ENCODE results near the gene DNAI1. TPM values are rescaled to one million over a fixed set of nuclear protein-coding genes. Genes with fewer than 3 reads are reported as not detected.

The DNAI1 gene
- total RNA-seq, 2 experiments from 2014 or later: not detected

DNA sequence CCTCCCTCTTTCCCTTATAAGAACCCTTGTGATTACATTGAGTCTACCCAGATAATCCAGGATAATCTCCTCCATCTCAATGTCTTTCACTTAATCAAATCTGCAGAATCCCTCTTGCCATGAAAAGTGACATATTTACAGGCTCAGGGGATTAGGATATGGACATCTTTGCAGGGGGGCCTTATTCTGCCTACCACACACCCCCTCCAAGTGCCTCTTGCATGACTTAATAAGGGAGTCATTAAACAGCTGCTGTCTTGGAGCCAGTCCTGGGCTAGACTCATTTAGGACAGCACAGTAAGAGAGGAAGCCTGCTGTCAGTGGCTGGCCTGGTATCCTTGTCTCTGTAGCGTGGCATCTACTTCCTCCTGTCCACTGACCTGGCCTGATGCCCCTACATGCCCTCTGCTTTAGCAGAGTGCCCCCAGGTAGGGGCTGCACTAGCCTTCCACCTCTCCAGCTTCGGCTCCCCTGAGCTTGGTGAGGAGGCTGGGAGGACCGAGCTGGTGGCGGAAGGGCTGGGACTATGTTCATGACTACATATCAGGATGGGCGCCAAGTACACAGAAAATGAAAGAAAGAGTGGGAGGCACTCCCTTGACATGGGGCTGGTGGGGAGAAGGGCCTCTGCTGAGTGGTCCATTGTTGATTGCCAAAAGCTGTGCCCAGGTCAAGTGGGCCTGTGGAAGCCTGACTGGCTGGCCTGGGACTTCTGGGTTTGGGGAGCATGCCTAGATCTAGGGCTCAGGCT lies 46.9 kb downstream of the DNAI1 start:
- CTCF ChIA-PET: interaction anchor here (0.7 kb wide), 1 partner anchor 43 kb away, joined by 3 read pairs; no protein-coding TSS in a partner anchor
- POLR2A ChIA-PET: no interaction called here

DNA sequence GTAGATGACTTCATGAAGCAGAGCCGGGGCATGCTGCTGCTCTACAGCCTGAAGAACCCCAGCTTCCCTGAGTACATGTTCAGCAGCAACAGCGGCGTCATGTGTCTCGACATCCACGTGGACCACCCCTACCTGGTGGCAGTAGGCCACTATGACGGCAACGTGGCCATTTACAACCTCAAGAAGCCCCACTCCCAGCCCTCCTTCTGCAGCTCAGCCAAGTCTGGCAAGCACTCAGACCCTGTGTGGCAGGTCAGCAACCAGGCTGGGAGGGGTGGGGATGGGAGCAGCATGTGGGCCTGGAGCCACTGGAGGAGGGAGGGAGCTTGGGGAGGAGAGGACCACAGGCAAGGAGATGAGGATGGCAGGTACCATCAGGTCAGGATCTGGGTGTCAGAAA lies 48.0 kb downstream of the DNAI1 start:
- POLR2A ChIA-PET: no interaction called here

DNA sequence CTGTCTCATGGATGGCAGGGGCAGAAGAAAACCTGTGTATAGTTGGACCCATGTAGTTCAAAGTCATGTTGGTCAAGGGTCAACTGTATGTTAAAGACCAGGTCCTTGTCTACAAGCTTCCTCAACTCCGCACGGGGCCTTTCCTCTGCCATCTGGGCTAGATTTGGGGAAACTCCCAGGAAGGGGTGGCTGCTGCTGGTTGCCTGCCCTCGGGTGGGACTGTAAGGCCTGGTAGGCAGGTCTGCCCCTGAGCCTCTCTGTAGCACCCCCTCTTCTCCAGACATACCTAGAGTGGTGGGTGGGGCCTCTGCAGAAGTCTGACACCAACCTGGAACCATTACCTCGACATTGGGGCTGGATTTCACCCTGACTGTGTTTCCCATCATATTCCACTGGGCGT lies 49.0 kb downstream of the DNAI1 start:
- ChIA-PET CTCF (interaction anchor here (1.5 kb wide), 1 partner anchor 104 kb away, joined by 3 read pairs; no protein-coding TSS in a partner anchor), POLR2A (no interaction called here)

More for the DNA sequence above, 48.0 kb downstream of the DNAI1 start:
- CTCF ChIA-PET: interaction anchor here (1.5 kb wide), 1 partner anchor 103 kb away, joined by 3 read pairs; no protein-coding TSS in a partner anchor

DNA sequence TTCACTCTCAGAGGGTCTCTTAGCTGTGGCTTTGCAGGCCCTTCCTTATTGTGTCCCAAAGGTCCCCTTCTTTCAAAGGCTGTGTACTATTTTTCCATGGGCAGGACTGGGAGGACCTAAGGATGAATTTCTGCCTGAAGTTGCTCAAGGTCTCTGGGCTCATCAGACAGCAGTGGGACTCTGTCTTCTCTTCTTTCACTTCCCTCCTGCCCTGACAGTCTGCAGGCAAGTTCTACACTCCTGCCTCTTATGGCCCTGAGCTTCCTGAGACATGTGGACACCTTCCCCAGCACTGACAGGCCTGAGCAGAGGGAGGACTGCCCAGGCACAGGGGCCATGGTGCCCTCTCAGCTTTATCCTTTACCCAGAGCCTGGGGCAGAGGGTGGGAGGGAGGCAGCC lies 49.4 kb downstream of the DNAI1 start:
- POLR2A ChIA-PET: no interaction called here
- CTCF ChIA-PET: no interaction called here

DNA sequence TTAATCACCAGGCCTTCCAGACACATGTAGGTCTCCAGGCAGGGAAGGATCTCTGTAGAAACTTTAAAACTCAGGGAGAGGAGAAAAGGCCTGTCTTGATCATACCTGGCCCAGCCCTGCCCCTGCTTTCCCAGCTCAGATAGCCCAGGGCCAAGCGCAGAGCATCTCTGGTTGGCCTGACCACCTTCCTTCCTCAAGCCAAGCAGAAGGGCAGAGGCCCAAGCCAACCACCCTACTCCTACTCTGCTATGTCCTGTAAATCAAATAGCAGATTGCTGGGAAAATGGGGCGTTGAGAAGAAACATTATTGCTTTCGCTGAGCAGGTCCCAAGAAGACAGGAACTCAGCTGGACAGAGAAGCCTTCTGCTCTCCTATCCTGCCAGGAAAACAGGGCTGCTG lies 49.9 kb downstream of the DNAI1 start:
- POLR2A ChIA-PET: no interaction called here
- CTCF ChIA-PET: no interaction called here

DNA sequence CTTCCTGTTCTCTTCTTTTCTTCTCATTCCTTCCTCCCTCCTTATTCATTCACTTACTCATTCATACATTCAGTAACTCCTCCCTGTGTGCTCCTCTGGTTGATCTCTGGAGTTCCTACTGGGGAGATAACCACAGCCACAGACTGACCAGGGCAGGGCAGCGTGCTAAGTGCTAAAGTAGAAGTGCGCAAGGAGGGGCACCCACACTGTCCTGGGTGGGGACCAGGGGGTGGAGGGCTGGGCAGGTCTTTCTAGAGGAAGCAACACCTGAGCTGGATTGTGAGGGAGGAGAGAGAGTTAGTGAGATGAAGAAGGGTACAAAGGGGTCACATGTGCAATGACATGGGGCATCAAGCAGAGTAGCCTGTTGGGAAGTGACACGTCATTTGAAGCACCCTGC lies 50.3 kb downstream of the DNAI1 start:
- ChIA-PET CTCF (no interaction called here), POLR2A (no interaction called here)

DNA sequence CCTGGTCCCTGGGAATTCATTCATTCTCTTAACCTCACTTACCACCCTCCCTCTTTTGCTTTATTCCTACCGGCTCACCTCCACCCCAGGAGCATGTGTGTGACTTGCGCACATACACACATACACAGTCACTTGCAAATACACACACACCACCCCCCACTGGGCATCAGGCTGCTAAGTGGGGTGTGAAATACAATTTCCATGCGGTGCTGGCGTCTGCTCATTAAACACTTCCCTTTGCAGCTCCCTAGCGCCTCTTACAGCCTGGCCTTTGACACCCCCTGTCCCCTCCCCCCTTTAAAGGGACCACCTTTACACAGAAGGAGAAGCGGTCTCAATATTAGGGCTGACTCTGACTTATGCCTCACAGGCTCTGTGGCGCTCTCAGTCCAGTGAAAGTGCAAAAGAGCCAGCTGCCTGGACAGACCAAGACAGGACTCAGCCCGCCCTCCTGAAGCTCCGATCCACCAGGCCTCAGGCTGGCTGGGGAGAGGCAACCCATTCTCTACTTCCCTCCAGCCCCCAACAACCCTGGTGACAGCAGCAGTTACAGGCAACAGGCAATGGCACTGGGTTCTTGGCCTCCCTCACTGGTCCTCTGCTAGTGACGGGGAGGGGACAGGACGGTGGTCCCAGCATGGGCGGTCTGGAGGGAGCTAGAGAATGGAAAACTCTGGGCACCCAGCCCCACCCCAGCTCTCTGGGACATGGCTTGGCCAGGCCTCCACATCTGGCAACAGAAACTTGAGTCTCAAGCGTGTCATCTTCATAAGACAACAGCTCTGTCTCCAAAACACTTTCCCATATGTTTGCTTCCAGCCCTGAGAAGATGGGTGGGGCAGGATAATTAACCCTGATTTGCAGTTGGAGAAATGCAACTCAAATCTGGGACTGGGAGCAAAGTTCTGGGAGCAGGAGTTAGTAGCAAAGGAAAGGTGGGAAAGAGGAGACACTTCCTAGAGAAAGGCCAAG lies 52.2 kb downstream of the DNAI1 start:
- ChIA-PET CTCF (interaction anchor here (0.7 to 1.0 kb wide), 3 partner anchors 10 to 81 kb away, joined by 3 to 4 read pairs (median 3); no protein-coding TSS in a partner anchor), POLR2A (no interaction called here)

DNA sequence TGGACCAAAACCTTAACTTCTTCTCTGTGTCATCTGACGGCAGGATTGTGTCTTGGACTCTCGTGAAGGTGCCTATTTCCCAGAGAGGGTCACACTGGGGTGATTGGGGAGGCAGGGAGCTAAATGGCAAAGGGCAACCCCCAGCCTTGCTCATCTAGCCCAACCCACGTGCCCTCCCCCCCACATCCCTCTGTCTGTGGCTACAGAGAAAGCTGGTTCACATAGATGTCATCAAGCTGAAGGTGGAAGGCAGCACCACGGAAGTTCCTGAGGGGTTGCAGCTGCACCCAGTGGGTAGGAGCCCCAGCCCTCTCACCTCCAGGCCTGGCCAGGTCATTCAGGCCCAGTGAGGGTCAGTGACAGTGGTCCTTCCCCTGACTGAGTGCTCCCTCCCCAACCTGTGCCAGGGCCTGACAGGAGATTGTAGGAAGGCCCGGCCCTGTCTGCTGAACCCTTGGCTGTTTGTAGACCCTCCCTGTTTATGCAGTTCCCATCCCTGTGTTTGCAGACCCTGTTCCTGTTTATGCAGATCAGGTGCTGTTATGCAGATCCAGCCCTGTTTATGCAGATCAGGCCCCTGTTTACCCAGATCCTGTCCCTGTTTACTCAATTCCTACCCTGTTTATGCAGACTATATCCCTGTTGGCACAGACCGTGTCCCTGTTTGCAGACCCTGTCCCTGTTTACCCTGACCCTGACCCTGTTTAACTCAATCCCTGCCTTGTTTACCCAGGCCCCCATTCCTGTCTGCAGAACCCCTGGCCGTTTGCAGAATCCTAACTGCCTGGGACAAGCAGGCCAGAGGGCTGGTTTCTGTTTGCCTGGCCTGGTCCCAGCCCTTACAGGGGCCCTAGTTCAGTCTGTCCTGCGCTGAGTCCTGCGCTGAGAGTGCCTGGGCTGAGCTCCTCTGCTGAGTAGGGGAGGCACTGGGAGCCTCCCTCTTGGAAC lies 53.8 kb downstream of the DNAI1 start:
- POLR2A ChIA-PET: no interaction called here
- CTCF ChIA-PET: interaction anchor here (0.9 to 1.0 kb wide), 2 partner anchors 13 kb away, joined by 3 to 4 read pairs; no protein-coding TSS in a partner anchor

DNA sequence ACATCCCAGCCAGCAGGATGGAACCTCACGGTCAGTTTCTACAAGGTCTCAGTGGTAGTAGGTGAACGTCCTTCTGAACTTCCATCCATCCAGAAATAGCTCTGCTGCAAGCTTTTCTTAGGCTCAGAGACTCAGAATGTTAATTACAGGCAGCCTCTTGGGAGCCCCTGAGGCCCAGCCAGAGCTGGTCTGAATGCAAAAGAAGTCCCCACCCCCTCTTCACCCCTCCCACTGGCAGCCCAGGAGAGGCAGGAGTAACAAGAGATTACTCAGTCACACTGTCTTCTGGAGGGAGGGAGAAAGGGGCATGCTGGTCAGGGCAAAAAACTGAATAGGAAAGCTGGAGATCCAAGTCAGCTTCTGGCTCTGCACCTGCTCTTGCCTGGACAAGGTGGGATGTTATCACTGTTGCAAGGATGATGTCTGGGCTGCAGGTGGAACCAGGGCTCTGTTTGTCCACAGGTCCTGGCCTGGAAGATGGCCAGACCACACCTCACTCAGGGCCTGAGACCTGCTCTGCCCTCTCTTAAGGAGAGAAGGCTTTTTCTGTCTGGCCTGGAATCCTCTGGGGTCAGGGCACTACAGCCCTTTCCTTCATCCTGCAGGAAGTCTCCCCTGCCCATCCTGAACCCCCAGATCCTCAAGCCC lies 55.1 kb downstream of the DNAI1 start:
- ChIA-PET CTCF (interaction anchor here (1.1 kb wide), 1 partner anchor 75 kb away, joined by 3 read pairs; no protein-coding TSS in a partner anchor), POLR2A (no interaction called here)

DNA sequence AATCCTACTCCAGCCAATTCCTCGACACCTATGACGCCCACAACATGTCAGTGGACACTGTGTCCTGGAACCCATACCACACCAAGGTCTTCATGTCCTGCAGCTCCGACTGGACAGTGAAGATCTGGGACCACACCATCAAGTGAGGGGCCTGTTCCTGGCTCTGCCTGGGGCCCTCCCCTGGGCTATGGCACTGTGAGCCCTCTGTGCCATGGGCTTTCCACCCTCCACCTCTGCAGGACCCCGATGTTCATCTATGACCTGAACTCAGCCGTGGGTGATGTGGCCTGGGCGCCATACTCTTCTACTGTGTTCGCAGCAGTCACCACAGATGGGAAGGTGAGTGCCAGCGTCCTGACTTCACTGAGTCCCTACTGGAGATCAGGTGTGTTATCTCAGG lies 55.8 kb downstream of the DNAI1 start:
- ChIA-PET CTCF (no interaction called here), POLR2A (no interaction called here)

DNA sequence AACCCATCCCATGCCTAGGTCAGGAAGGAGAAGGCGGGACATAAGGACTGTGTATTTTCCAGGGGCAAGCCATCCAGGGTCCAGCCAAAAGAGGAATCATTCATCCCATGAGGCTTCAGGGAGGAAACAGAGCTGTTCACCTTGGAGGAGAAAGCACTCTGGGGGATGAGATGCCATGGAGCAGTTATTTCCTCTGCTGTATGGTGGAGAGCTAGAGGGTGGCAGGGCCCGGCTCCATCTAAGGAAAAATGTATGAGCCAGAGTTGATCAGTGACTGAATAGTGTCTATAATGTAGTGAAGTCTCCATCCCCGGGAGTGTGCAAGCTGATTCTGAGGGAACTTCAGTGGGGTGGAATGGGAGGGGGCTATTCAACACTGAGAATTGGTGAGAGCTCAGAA lies 56.2 kb downstream of the DNAI1 start:
- POLR2A ChIA-PET: no interaction called here
- CTCF ChIA-PET: no interaction called here

DNA sequence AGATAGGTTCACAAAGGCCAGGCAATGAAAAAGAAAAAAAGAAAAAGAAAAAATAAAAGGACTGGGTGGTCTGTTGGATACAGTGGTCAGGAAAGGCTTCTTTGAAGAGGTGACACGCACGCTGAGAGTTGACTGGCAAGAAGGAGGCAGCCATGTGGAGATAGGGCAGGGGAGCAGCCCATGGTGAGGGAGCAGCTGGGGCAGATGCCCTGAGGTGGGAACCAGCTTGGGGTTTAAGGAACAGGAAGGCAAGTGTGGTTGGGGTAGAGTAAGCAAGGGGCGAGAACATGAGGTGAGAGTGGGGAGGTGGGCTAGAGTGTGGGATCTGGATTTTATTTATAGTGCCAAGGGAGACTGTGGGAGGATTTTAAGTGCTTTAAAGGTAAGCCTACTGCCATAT lies 57.4 kb downstream of the DNAI1 start:
- ChIA-PET CTCF (no interaction called here), POLR2A (no interaction called here)

DNA sequence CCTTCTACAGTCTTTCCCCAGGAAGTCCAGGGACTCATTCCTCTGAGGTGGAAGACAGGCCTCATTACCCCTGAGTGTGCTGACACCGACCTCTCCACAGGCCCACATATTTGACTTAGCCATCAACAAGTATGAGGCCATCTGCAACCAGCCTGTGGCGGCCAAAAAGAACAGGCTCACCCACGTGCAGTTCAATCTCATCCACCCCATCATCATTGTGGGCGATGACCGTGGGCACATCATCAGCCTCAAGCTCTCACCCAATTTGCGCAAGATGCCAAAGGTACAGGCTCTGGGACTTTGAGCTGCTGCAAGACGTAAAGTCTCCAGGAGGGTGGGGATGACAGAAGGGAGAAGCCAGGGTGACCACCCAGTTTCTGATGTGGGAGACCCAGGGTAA lies 58.6 kb downstream of the DNAI1 start:
- POLR2A ChIA-PET: no interaction called here
- CTCF ChIA-PET: no interaction called here

DNA sequence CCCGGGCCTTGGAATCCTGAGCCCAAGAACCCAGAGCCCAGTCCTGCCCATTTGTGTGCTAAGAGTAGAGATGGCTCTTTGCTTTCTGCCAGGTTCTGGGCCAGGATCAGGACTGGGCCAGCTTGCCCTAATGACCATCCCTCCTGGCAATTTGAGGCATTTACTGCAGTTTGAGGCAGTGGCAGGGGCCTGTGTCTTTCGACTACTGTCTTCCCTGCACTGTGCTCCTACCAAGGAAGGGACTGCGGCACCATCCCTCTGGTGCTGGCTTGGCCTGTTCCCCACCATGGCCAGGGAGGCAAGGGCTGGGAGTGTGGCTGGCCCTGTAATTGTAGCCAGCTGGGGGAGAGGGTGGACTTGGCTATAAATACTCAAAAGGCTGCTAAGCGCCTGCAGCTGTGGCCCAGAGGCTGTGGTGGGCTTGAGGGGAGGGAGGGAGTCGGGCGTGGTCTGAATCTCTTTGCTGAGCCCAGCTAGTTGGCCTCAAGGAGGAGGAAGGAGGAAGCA lies 59.6 kb downstream of the DNAI1 start:
- ChIA-PET POLR2A (no interaction called here), CTCF (no interaction called here)

DNA sequence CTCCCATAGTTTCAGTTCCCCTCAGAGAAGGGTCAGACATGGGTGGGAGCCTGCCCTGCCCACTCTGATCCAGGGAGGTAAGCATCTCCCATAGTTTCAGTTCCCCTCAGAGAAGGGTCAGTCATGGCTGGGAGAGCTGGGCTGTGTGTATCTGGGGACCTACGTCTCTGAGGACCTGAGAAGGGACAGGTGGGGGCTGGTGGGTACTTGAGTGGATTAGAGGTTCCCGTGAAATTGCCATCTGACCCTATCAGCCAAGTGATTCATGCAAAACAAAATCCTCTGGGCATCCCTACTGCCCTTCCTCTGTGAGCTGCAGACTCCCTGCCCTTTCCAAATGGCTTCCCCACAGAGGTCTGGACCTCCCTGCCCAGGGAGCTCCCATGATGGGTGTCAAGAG lies 60.3 kb downstream of the DNAI1 start:
- POLR2A ChIA-PET: no interaction called here
- CTCF ChIA-PET: interaction anchor here (1.4 kb wide), 1 partner anchor 72 kb away, joined by 4 read pairs; no protein-coding TSS in a partner anchor

DNA sequence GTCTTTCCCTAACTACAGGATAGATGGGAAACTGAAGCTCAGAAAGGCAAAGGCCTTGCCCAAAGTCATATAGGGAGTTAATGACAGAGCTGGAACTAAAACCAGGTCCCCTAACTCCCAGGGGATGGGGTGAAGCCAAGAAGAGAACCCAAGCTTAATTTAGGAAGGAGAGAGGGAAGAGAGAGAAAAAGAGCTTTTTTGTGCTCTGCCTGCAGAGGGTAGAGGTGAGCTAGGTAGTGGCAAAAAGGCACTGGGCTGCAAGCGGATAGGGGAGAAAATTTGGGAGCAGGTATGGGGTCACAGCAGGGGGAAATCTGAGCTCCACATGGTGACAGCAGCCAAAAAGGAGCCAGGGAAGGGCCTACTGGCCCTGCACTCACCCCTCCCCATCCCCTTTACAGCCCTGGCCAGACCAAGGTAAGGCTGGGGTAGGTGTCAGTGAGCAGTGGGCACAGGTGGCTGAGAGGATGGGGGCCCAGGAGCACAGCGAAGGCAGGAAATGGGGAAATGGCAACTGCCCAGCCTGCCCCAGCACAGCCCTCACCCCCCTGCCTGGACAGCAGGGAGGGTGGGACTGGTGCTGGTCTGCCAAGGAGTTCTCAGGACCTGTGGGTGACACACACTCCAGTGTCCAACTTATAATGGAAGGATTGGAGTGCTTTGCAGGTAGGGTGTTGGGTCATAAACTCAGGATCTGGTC lies 60.9 kb downstream of the DNAI1 start:
- POLR2A ChIA-PET: no interaction called here
- CTCF ChIA-PET: interaction anchor here (0.5 to 1.4 kb wide), 2 partner anchors 72 to 1489 kb away, joined by 4 read pairs; no protein-coding TSS in a partner anchor

DNA sequence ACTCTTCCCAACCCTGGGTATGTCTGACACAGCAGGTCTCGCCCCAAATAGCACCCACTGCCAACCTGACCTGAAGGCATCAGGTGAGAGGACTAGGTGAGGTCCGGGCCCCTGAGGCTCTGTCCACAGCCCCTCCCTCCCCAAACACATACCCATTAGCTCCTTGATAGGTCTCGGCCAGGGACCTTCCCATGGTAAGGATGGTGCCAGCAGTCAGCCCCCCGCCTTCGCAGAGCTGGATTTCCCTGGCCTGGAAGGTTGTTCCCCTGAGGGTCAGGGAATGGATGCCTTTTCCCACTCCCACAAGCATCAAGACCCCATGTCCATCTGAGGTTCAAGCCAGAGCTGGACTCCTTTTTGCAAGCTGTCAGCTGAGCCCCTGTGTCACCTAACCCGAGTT lies 61.5 kb downstream of the DNAI1 start:
- CTCF ChIA-PET: interaction anchor here (0.5 to 1.4 kb wide), 2 partner anchors 71 to 1488 kb away, joined by 4 read pairs; no protein-coding TSS in a partner anchor

More for the DNA sequence above, 61.5 kb downstream of the DNAI1 start:
- POLR2A ChIA-PET: no interaction called here

All from activated CD8-positive, alpha-beta memory T cell treated with anti-CD3 and anti-CD28 coated beads for 36 hours (primary cell).